NCI-H1048 (cell line): Measurements from ENCODE around the gene NAV2.

ENCODE experiments used
- DNase-seq: peaks from one replicate; lab custom pipeline; 2025; lab: John Stamatoyannopoulos, UW

The NAV2 gene

GRCh38 chr11:19811380-19811779, 98.7 kb downstream of the NAV2 start:
- no peak for DNase-seq

GRCh38 chr11:19812096-19812495, 99.5 kb downstream of the NAV2 start:
- no peak for DNase-seq

- no peak for DNase-seq
These were observed 100.1 kb downstream of the NAV2 start for GRCh38 chr11:19812710-19813109.

- DNase-seq: no peak
These were observed 100.7 kb downstream of the NAV2 start for GRCh38 chr11:19813158-19813879.

GRCh38 chr11:19814421-19814820, 101.8 kb downstream of the NAV2 start:
- DNase-seq: no peak

GRCh38 chr11:19816040-19816439, 103.4 kb downstream of the NAV2 start:
- no peak for DNase-seq

GRCh38 chr11:19816817-19817216, 104.2 kb downstream of the NAV2 start:
- DNase-seq: no peak

- DNase-seq: no peak
These were observed 104.7 kb downstream of the NAV2 start for GRCh38 chr11:19817265-19817851.

GRCh38 chr11:19817870-19818269, 105.2 kb downstream of the NAV2 start:
- no peak for DNase-seq

- no peak for DNase-seq
These were observed 106.0 kb downstream of the NAV2 start for GRCh38 chr11:19818619-19819018.

GRCh38 chr11:19819148-19819547, 106.5 kb downstream of the NAV2 start:
- no peak for DNase-seq

GRCh38 chr11:19820100-19820499, 107.5 kb downstream of the NAV2 start:
- no peak for DNase-seq

GRCh38 chr11:19821412-19821875, 108.8 kb downstream of the NAV2 start:
- no peak for DNase-seq

- DNase-seq: no peak
These were observed 109.4 kb downstream of the NAV2 start for GRCh38 chr11:19821993-19822392.

- no peak for DNase-seq
These were observed 109.9 kb downstream of the NAV2 start for GRCh38 chr11:19822531-19822930.

GRCh38 chr11:19826606-19827005, 114.0 kb downstream of the NAV2 start:
- no peak for DNase-seq

- no peak for DNase-seq
These were observed 114.9 kb downstream of the NAV2 start for GRCh38 chr11:19827399-19828135.

- DNase-seq: no peak
These were observed 115.9 kb downstream of the NAV2 start for GRCh38 chr11:19828382-19829108.

- DNase-seq: no peak
These were observed 116.6 kb downstream of the NAV2 start for GRCh38 chr11:19829109-19829837.

- DNase-seq: no peak
These were observed 119.6 kb downstream of the NAV2 start for GRCh38 chr11:19832086-19832750.

- DNase-seq: no peak
These were observed 120.3 kb downstream of the NAV2 start for GRCh38 chr11:19832901-19833300.
